ENCODE measurements around the gene ATP13A5.

ATP13A5 gene

DNA sequence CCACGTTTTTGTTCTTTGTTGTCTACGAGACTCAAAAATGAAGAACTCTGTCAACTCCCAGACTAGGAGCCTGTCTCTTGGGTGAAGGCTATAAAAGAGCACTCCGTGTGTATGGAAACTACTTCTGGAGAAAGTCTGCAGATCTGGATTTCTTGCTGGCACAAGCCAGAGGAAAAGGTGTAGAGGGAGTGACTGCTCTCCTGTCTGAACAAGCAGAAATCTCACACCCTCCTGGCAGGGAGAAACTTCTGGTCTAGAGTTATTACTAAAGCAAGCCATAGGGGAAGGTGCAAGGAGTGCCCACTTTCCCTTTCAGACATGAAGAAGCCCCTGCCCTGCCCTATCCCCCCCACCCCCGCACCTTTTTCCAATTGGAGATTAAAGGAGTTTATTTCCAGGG, 128.1 kb downstream of the ATP13A5 start:
- Histone ChIP-seq H3K9ac (ENCODE audit: low read length) (no peak overlapping the region), H3K4me1 (ENCODE audit: insufficient read depth, low read length) (no peaks in the 10 kb centered on the region), H3K27ac (ENCODE audit: low read depth, low read length) (no peak overlapping the region), H3K4me3 (ENCODE audit: low read depth in 1 of 2, low read length in 2 of 2) (no peak overlapping the region), H3K36me3 (ENCODE audit: insufficient read depth, low read length) (no peaks in the 10 kb centered on the region), H3K9me3 (ENCODE audit: low read length) (peaks cover 7% of the 10 kb centered on the region), H3K27me3 (ENCODE audit: control insufficient read depth in 1 of 2, insufficient read depth in 2 of 2, low read length in 2 of 2) (no peaks in the 10 kb centered on the region)

DNA sequence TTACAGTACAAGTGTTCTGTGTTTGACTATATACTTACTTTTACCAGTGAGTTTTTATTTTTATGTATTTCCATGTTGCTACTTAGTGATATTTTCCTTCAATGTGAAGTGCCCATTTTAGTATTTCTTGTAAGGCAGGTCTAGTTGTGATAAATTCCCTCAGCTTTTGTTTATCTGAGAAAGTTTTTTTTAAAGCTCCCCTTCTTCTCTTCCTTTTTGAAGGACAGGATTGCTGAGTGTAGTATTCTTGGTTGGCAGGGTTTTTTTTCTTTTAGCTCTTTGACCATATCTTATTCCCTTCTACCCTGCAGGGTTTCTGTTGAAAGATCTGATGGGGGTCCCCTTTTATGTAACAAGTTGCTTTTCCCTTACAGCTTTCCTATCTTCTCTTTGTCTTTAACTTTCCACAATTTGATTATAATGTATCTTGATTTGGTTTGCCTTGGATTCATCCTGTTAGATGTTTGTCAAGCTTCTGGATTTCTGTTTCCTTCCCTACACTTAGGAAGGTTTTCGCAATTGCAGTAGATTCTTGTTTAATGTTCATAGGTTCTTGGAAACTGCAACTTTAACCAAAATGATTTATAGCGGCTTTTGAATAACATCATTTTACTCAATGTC, 129.6 kb downstream of the ATP13A5 start:
- Histone ChIP-seq H3K4me3 (ENCODE audit: low read depth in 1 of 2, low read length in 2 of 2) (no peak overlapping the region), H3K9ac (ENCODE audit: low read length) (no peak overlapping the region), H3K4me1 (ENCODE audit: insufficient read depth, low read length) (no peaks in the 10 kb centered on the region), H3K27ac (ENCODE audit: low read depth, low read length) (no peak overlapping the region), H3K36me3 (ENCODE audit: insufficient read depth, low read length) (no peaks in the 10 kb centered on the region), H3K9me3 (ENCODE audit: low read length) (peaks cover 7% of the 10 kb centered on the region), H3K27me3 (ENCODE audit: control insufficient read depth in 1 of 2, insufficient read depth in 2 of 2, low read length in 2 of 2) (no peaks in the 10 kb centered on the region)

DNA sequence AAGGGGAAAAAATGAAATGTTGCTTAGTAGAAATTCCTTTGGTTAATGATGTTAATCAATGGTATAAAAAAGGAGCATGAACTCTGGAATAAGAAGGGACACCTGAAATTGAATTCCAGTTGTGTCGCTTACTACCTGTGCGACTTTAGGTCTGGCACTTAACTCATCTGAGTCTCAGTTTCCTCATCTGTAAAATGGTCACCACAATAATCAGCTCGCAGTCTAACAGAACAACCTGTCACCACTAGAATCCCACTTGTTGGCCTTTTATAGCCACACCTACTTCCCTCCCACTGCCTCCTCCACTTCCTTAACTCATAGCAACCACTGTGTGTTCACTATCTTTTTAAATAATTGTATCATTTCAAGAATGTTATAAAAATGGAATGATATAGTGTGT, 135.0 kb downstream of the ATP13A5 start:
- Histone ChIP-seq H3K27ac (ENCODE audit: low read depth, low read length) (no peak overlapping the region), H3K36me3 (ENCODE audit: insufficient read depth, low read length) (no peaks in the 10 kb centered on the region), H3K27me3 (ENCODE audit: control insufficient read depth in 1 of 2, insufficient read depth in 2 of 2, low read length in 2 of 2) (no peaks in the 10 kb centered on the region), H3K9ac (ENCODE audit: low read length) (no peak overlapping the region), H3K9me3 (ENCODE audit: low read length) (no peaks in the 10 kb centered on the region), H3K4me3 (ENCODE audit: low read depth in 1 of 2, low read length in 2 of 2) (no peak overlapping the region), H3K4me1 (ENCODE audit: insufficient read depth, low read length) (no peaks in the 10 kb centered on the region)

DNA sequence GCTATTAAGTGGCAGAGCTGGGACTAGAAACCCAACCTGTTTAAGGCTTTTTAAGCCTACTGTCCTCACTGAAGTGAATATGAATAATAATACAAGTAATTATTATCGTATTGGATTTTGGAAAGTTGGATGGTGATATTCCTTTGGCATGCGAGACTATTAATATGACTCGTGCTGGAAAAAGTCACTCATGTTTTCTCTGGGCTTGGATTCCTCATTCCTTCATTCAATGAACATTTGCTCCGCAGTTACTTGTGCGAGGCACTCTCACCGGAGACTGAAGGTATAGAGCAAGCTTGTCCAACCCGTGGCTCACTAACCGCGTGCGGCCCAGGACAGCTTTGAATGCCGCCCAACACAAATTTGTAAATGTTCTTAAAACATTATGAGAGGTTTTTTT, 136.8 kb downstream of the ATP13A5 start:
- no peaks in the 10 kb centered on the region for H3K4me1 ChIP-seq (ENCODE audit: insufficient read depth, low read length)
- H3K36me3 ChIP-seq (ENCODE audit: insufficient read depth, low read length), result no peaks in the 10 kb centered on the region
- H3K4me3 ChIP-seq (ENCODE audit: low read depth in 1 of 2, low read length in 2 of 2), result peak overlapping the region in 1 of 2 donors; percentile 26
- H3K27ac ChIP-seq (ENCODE audit: low read depth, low read length), result no peak overlapping the region
- no peaks in the 10 kb centered on the region for H3K9me3 ChIP-seq (ENCODE audit: low read length)
- H3K9ac ChIP-seq (ENCODE audit: low read length), result no peak overlapping the region
- H3K27me3 ChIP-seq (ENCODE audit: control insufficient read depth in 1 of 2, insufficient read depth in 2 of 2, low read length in 2 of 2), result no peaks in the 10 kb centered on the region

DNA sequence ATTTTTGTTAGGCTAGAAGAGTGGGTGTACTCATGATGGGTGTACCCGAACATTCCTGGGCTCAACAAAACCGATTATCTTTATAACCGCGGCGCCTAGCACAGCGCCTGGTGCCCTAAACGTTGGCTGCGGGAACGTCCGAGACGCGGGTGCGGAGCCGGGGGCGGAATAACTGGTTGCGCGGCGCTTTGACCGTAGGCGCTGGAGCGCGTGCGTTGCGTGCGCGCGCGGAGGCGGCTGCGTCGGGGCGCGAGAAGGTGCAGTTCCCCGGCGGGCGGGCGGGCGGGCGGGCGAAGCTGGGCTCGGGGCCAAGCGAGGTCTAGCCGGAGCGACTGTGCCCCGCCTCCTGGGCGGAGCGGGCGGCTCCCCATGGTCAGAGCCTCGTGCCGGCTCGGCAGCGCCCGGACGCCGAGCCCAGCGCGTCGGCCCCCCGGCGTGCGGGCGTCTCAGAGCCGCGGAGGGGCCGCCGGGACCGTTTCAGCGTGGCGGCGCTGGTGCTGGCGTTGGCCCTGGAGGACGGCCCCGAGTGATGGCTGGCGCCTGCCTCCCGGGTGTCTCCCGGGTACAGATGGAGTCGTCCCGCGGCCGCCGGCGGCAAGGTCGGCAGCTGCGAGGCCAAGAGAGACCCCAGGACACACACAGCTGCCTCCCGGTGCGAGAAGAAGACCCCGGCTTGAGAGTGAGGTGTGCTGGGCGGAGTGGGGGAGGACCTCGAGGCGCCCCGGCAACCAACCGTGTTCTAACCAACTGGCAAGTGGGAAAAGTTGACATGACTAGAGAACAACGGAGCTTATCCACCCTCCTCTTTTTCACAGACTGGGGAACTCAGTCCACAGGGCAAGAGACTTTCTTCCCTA, 137.5 kb downstream of the ATP13A5 start, which contains the start of gene PLAAT1:
Gene PLAAT1 (plus strand): TSS at position 373 of the 857 bp plus-strand sequence. CDS start 14,429 bp downstream, outside the sequence.
- Histone ChIP-seq H3K9me3 (ENCODE audit: low read length) (no peaks in the 10 kb centered on the region), H3K4me1 (ENCODE audit: insufficient read depth, low read length) (no peaks in the 10 kb centered on the region), H3K27ac (ENCODE audit: low read depth, low read length) (no peak within 1 kb of the TSS), H3K27me3 (ENCODE audit: control insufficient read depth in 1 of 2, insufficient read depth in 2 of 2, low read length in 2 of 2) (no peaks in the 10 kb centered on the region), H3K36me3 (ENCODE audit: insufficient read depth, low read length) (no peaks in the 10 kb centered on the region), H3K4me3 (ENCODE audit: low read depth in 1 of 2, low read length in 2 of 2) (peak within 1 kb of the TSS; percentile 49 to 65), H3K9ac (ENCODE audit: low read length) (no peak within 1 kb of the TSS)

DNA sequence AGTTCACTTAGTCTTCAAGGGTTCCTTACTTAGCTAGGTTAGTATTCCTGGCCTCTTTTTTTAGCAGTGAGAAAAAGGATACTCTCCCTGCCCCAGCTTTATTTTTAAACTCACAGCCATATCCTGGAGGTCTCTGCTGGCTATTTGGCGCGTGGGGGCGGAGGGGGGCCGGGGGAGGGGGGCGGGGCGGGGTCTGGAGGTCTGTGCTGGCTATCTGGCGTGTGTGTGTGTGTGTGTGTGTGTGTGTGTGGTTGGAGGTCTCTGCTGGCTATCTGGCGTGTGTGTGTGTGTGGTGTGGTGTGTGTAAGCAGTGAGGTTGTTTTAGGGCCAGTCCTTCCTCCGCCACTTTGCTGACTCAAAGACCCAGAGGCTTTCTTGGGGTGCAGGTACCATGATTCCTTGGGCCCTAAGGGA, 138.1 kb downstream of the ATP13A5 start:
- Histone ChIP-seq H3K4me1 (ENCODE audit: insufficient read depth, low read length) (no peaks in the 10 kb centered on the region), H3K36me3 (ENCODE audit: insufficient read depth, low read length) (no peaks in the 10 kb centered on the region), H3K27ac (ENCODE audit: low read depth, low read length) (no peak overlapping the region), H3K9ac (ENCODE audit: low read length) (no peak overlapping the region), H3K4me3 (ENCODE audit: low read depth in 1 of 2, low read length in 2 of 2) (peak overlapping the region; percentile 49 to 65), H3K27me3 (ENCODE audit: control insufficient read depth in 1 of 2, insufficient read depth in 2 of 2, low read length in 2 of 2) (no peaks in the 10 kb centered on the region), H3K9me3 (ENCODE audit: low read length) (no peaks in the 10 kb centered on the region)

DNA sequence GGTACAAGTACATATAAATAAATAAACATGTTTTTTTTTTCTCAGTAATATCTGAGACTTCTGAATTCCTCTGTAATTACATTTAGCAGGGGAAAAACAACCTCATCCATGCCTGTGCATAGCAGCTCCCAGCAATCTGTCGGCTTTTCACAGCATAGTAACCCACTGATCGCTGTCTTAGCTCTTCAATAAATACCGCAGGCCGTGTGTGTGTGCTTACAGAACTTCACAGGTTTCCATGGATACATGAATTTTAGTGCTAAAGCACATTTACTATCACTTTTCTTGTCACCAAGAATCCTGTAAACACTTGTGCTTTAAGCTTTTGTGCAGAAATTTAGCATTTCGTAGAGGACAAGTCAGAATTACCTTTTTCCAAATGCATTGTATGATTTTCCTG, 141.5 kb downstream of the ATP13A5 start:
- no peak overlapping the region for H3K9ac ChIP-seq (ENCODE audit: low read length)
- H3K36me3 ChIP-seq (ENCODE audit: insufficient read depth, low read length), result no peaks in the 10 kb centered on the region
- H3K4me1 ChIP-seq (ENCODE audit: insufficient read depth, low read length), result no peaks in the 10 kb centered on the region
- H3K27me3 ChIP-seq (ENCODE audit: control insufficient read depth in 1 of 2, insufficient read depth in 2 of 2, low read length in 2 of 2), result no peaks in the 10 kb centered on the region
- H3K4me3 ChIP-seq (ENCODE audit: low read depth in 1 of 2, low read length in 2 of 2), result no peak overlapping the region
- H3K9me3 ChIP-seq (ENCODE audit: low read length), result no peaks in the 10 kb centered on the region
- H3K27ac ChIP-seq (ENCODE audit: low read depth, low read length), result no peak overlapping the region

DNA sequence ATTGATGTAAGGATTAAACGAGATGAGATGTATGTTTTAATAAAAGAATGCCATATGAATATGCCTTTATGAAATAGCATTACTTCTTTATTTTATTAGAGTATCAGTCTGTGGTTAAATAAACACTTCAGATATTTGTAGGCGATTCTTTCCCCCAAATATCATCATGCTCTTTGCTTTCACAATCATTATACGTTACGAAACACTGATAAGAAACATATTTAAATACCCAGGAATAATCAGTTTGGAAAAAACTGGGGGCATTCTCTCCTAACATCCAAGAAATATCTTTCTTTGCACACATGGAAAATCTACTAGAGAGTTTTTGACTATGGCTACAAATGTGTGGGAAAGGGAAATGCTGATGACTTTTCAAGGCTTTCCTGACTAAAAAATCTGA, 142.0 kb downstream of the ATP13A5 start:
- no peaks in the 10 kb centered on the region for H3K27me3 ChIP-seq (ENCODE audit: control insufficient read depth in 1 of 2, insufficient read depth in 2 of 2, low read length in 2 of 2)
- no peak overlapping the region for H3K27ac ChIP-seq (ENCODE audit: low read depth, low read length)
- no peaks in the 10 kb centered on the region for H3K9me3 ChIP-seq (ENCODE audit: low read length)
- no peak overlapping the region for H3K9ac ChIP-seq (ENCODE audit: low read length)
- H3K4me3 ChIP-seq (ENCODE audit: low read depth in 1 of 2, low read length in 2 of 2), result no peak overlapping the region
- H3K36me3 ChIP-seq (ENCODE audit: insufficient read depth, low read length), result no peaks in the 10 kb centered on the region
- H3K4me1 ChIP-seq (ENCODE audit: insufficient read depth, low read length), result no peaks in the 10 kb centered on the region

DNA sequence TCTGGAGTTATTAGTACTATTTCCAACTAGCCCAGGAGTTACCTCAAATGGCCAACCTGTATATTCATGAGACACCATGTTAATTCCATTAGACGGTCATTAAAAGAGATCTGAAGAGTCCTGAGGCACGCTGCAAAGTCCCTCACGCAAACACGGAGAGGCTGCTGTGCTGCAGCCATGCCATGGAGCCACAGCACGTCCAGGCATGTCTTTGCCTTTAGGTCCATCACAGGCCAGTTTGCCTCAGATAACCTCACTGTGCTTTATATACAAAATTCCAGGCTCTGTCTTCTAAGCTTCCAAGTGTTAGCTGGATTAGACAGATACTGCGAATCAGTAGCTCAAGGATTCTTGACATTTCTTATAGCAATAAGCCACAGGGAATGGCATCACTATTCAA, 147.4 kb downstream of the ATP13A5 start:
- H3K9ac ChIP-seq (ENCODE audit: low read length), result no peak overlapping the region
- H3K36me3 ChIP-seq (ENCODE audit: insufficient read depth, low read length), result no peaks in the 10 kb centered on the region
- no peaks in the 10 kb centered on the region for H3K4me1 ChIP-seq (ENCODE audit: insufficient read depth, low read length)
- no peak overlapping the region for H3K27ac ChIP-seq (ENCODE audit: low read depth, low read length)
- no peak overlapping the region for H3K4me3 ChIP-seq (ENCODE audit: low read depth in 1 of 2, low read length in 2 of 2)
- H3K27me3 ChIP-seq (ENCODE audit: control insufficient read depth in 1 of 2, insufficient read depth in 2 of 2, low read length in 2 of 2), result no peaks in the 10 kb centered on the region
- H3K9me3 ChIP-seq (ENCODE audit: low read length), result no peaks in the 10 kb centered on the region

DNA sequence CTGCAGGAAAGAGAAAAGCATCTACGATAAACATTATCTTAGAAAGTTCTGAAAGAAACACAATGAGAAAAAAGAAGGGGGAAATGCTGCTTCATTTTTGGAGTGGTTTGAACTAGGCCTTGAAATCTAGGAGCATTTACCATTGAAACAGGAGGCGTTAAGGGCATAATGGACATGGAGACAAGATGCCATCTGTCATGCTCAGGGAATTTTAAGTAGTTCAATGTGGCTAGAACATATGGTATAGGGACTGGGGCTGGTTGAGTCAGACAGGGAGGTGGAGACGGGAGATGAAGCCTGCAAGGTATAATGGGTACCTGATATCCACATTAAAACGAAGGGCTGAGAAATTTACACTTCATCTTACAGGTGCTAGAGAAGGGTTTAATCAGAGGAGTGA, 147.9 kb downstream of the ATP13A5 start:
- Histone ChIP-seq H3K9me3 (ENCODE audit: low read length) (no peaks in the 10 kb centered on the region), H3K27me3 (ENCODE audit: control insufficient read depth in 1 of 2, insufficient read depth in 2 of 2, low read length in 2 of 2) (no peaks in the 10 kb centered on the region), H3K4me3 (ENCODE audit: low read depth in 1 of 2, low read length in 2 of 2) (no peak overlapping the region), H3K4me1 (ENCODE audit: insufficient read depth, low read length) (no peaks in the 10 kb centered on the region), H3K27ac (ENCODE audit: low read depth, low read length) (no peak overlapping the region), H3K36me3 (ENCODE audit: insufficient read depth, low read length) (no peaks in the 10 kb centered on the region), H3K9ac (ENCODE audit: low read length) (no peak overlapping the region)

DNA sequence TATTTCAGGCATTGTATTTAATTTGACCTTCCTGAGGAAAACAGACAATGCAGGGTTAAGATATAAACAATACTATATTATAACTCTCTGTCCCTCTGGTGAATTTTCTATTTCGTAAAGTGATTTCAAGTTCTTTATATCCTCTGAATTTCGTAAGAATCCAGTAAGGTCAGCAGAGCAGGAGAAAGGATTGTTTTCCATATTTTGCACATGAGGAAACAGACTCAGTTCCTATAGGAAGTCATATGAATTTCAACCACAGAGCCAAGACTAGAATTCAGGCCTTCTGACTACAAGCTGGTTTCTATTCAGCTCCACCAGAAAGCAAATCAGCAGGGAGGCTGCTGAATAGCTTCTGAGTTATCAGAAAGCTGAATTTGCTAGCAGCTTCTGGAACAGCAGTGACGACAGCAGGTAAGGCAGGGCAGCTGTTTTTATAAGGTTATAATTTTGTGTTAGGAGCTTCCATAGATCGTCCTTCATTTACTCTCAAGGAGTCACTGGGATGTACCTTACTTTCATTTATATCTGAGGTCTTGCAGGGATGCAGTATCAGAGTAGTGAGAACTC, 148.6 kb downstream of the ATP13A5 start:
- H3K36me3 ChIP-seq (ENCODE audit: insufficient read depth, low read length), result no peaks in the 10 kb centered on the region
- H3K27ac ChIP-seq (ENCODE audit: low read depth, low read length), result no peak overlapping the region
- no peaks in the 10 kb centered on the region for H3K9me3 ChIP-seq (ENCODE audit: low read length)
- H3K9ac ChIP-seq (ENCODE audit: low read length), result no peak overlapping the region
- H3K27me3 ChIP-seq (ENCODE audit: control insufficient read depth in 1 of 2, insufficient read depth in 2 of 2, low read length in 2 of 2), result no peaks in the 10 kb centered on the region
- no peak overlapping the region for H3K4me3 ChIP-seq (ENCODE audit: low read depth in 1 of 2, low read length in 2 of 2)
- H3K4me1 ChIP-seq (ENCODE audit: insufficient read depth, low read length), result no peaks in the 10 kb centered on the region
